Stimulated activated CD4-positive, alpha-beta T cell treated with anti-CD3 and anti-CD28 coated beads, TNF-alpha, amount 100 ng/mL, for 24 hours (primary cell): ENCODE data around the gene GPR137.

Experiments used
- DNase-seq, 3 experiments: peaks; one replicate each; pipeline ENCODE4 v3.0.0-alpha.2; 2020; ENCODE audit warnings: low read depth in 3 of 3

Gene GPR137

DNA sequence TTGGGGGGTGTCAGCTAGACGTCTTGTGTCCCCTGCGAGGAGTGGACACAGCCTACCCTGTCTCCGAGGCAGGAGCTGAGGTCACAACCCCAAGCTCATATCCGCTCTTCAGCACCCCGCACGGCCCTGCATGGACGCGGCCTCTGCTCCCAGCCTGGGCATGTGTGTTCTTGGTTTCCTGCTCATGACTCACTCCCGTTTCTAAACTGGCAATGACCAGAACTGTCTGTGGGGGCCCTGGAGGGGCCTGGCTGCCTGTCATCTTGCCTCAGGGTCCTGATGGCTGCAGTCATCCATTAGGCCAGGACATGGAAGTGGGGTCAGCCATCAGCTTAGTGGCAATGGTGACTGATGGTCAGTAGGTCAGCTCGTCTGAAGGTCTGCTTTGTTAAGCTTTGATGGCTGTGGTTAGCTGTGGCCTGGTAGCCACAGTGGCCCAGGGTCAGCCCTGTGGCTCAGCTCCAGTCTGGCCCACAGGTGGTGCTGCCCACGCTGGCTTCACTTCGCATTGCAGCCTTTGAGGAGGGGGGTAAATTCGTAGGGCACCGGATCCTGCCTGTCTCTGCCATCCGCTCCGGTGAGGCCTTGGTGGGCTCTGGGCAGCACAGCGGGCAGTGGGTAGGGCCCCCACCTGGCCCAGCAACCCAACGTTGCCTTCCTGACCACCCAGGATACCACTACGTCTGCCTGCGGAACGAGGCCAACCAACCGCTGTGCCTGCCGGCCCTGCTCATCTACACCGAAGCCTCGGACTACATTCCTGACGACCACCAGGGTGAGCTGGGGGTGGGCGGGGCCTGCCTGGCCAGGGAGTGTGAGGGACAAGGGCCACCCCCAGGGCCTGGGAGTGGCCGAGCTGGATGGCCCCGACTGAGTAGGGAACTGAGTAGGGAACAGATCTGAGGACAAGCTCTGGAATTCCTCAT lies 22.4 kb upstream of the GPR137 start:
- no peak for DNase-seq

DNA sequence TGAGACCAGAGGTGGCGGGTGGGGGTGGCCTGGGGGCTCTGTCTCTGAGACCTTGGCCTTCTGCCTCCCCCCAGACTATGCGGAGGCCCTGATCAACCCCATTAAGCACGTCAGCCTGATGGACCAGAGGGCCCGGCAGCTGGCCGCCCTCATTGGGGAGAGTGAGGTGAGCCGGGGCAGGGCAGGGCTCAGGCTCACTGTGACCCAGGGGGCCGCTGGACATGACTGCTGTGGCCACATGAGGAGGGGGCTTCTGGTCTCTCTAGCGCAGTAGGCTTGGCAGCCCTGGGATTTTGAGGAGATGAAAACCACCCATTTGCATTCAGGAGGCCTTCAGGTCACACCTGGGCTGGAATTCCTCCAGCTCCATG lies 21.7 kb upstream of the GPR137 start:
- DNase-seq: no peak

DNA sequence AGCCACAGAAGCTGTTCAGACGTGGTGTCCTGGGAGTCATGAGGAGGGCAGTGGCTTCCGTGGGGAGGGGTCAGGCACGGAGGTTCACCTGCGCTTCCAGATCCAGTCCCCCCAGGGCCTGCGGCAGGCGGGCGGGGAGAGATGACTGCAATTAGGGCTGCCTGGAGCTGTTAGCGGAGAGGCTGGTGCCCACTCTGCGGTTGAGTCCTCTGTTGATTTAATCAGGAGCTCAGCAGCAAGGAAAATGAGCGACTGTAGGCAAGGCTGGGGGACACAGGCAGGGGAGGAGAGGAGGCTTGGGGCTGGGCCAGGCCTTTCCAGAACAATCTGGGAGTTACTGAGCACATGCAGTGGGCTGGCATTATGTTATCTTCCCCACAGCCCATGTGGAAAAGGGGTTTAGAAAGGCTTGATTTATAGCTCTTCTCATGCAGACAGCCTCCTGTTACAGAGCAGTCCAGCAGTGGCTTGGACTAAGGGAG lies 21.2 kb upstream of the GPR137 start:
- no peak for DNase-seq

DNA sequence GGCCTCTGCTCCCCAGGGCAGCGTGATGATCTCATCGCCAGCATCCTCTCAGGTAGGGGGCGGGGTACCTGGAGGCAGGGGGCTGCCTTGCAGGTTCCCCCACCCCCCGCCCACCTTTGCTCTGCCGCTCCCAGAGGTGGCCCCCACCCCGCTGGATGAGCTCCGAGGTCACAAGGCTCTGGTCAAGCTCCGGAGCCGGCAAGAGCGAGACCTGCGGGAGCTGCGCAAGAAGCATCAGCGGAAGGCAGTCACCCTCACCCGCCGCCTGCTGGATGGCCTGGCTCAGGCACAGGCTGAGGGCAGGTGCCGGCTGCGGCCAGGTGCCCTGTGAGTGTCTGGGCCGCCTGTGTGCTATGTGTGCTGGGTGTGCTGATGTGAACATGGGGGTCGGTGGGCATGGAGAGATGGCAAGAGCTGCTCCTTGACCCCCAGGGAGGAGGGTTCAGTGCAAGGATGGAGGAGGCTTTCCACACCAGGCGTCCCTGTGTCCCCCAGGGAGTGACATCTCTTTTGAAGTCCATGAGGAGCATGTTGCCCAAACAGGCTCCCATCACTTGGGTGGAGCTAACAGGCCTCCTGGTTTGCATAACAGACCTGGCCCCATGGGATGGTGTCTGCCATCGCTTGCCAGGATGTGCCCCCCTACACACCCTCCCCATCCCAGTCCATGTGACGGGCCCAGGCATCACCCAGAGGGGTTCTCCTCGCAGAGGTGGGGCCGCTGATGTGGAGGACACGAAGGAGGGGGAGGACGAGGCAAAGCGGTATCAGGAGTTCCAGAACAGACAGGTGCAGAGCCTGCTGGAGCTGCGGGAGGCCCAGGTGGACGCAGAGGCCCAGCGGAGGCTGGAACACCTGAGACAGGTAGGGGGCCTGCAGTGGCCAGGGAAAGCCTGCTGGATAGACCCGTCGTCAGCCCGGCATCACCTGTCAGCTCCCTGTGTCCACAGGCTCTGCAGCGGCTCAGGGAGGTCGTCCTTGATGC lies 20.2 kb upstream of the GPR137 start:
- DNase-seq: no peak

DNA sequence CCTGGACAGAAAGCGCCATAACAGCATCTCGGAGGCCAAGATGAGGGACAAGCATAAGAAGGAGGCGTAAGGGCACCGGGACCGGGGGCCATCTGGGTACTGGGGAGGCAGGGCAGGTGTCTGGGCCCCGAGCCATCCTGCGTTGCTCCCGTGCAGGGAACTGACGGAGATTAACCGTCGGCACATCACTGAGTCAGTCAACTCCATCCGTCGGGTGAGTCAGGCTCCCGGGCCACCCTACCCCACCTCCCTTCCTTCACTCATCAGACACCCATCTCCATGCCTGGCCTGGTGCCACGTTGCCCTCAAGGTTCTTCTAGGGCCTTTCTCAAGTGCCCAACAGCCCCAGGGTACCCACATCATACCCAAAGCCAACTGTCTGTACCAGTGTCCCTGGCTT lies 19.3 kb upstream of the GPR137 start:
- DNase-seq: no peak

DNA sequence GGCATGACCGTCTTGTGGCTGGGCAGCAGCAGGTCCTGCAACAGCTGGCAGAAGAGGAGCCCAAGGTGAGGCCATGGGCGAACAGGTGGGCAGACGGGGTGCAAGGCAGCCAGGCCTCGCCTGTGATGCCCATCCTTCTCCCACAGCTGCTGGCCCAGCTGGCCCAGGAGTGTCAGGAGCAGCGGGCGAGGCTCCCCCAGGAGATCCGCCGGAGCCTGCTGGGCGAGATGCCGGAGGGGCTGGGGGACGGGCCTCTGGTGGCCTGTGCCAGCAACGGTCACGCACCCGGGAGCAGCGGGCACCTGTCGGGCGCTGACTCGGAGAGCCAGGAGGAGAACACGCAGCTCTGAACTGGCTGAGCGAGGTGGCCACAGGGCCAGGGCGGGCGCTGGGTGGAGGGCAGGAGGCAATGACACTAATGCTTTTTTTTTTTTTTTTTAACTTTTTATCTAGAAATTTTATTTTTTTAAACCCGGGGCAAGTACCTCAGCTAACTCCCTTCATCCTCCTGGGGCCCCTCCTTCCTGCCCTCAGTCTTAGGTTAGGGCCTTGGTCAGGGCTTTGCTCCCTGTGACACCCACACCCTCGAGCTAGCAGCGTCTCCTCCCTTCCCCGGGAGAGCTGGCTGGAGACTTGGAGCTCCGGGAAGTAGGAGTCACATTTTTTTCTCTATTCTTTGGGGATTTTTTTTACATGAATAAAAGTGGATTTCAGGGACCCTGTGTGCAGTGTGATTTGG lies 18.3 kb upstream of the GPR137 start:
- no peak for DNase-seq

DNA sequence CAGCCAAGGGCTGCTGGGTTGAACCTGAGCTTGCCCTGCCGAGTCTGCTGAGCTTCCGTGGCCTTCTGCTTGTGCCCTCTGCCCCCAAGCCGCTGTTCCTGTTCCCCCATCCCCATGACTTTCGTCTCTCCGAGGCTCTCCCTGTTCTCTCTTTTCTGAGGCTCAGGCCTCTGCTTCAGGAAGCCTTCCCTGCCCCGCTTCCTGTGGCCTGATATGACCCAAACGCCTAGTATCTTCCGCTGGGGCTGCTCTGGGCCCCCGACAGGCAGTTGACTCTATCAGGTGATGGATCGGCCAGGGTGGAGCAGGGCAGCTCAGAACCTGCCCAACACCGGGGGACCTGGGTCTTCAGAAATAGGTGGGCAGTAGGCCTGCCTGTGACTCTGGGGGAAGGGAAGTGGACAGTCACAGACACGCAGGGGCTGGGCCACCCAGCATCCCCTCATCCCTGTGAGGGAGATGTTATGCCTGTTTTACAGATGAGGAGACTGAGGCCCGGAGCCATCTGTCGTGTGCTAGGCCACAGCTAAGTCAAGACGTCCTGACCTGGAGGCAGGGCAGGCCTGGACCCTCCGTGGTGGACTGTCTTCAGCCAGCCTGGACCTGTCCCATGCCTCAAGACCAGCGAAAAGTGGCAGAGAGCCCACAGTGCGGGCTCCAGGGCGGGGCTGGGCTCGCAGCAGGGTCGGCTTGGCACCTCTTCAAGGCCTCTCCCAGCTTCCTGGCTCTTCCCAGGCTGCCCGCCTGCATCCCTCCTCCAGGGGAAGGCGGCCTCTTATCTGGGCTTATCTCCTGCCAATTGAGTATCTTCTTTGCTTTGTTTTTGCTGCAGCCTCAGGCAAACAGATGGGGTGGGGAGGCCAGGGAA lies 17.4 kb upstream of the GPR137 start:
- no peak for DNase-seq

DNA sequence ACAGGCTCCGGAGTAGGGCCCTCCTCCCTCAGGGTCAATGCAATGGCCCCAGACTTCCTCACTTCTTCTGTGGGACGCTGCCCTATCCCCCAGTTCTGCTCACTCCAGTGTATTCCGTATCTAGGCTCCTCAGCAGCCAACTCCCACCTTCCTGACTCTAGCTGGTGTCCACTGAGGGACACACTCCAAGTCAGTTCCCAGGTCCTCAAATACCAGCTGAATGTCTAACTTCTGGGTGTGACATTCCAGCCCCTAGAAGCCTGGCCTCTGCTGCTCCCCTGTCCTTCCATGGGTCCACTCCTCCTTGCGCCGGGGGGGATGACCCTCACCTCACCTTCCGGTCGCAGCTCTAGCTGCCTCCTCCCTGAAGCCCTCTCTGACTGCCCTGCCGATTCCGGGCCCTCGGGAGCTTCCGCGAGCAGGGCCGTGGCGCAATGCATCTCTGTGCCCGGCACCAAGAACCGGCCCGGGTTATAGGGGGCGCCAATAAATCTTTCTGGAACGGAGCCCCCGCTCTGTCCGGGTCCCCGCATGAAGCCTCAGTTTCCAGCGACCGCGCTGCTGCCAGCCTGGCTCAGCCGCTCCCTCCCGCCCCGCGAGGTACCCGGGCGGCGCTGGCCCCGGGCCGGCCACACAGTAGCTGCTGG lies 16.6 kb upstream of the GPR137 start:
- DNase-seq: peak in 1 of 3 experiments; percentile 57

DNA sequence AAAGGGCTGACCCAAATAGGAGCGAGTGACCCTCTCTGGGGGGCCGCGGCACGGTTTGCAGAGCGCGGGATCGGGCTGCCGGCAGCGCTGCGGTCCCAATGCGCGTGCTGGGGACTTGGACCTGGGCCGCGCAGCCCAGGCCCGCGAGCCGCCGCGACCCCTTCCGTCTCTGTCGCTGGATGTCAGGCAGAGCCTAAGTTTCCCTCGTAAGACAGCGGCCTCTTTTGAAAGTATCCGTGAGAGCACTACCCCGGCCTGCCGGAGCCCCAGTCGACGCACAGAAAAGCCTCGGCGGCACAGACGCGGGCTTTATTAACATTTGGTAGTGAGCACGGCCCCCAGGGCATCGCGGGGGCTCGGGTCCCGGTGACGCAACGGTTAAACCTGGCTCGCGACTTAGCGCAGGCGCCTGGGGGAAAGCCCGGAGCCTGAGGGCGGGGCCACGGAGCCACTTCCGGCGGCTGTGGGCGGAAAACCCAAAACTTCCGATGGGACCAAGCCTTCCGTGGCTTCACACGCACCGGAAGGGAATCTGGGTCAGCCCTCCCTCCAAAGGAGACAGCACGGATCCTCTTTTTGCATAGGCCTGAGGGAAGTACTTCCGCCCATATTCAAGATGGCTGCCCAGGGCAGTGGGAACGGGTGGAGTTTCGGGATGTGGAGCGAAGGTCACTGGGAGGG lies 16.0 kb upstream of the GPR137 start:
- DNase-seq: peak; percentile 97 to 98 (median 98)

DNA sequence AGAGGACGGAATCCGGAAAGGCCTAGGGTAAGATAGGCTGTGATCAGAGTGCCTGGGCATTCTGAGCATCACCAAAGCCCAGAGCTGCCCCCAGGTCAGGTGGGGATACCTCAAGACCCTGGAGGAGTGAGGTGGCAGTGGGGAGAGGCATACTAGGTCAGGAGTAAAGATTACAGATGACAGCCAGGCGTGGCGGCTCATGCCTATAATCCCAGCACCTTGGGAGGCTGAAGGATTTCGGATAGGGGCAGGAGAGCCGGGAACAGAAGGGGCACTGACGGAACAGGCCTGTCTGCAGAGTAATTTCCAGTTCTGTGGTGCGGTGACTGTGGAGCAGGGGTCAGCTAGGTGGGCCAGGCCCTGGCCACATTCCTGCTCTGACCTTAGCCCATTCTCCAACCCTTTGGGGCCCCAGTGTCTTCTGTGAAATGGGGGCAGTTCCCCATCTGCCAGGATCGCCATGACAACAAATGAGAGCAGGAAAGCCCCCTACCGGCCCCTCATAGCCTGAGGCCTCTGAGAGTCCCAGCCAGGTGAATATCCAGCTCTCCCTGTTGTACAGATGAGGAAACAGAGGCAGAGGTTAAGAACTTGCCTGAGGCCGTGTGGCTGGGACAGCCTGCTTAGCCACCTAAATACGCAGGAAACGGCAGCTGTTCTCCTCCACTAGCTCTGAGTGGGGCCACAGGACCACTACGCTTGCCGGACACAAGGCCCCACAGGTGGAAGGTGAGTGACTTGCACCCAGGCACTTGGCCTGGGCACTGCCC lies 10.4 kb upstream of the GPR137 start:
- no peak for DNase-seq

DNA sequence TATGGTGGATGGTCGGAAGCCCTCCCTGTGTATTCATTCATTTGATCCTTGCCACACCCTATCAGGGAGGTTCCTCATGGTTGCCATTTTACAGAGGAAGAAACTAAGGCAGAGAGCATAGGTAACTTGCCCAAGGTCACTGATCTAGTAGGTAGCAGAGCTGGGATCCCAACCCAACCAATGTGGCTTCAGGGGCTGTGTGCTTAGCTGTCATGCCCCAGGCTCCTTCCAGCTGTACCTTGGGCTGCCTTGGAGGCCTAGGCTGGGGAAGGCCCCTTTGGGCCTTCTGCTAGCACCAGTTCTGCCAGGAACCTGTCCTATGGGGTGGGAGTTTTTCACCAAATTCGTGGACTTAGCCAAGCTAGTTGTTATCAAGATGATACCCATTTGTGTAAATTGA lies 9.8 kb upstream of the GPR137 start:
- DNase-seq: no peak

DNA sequence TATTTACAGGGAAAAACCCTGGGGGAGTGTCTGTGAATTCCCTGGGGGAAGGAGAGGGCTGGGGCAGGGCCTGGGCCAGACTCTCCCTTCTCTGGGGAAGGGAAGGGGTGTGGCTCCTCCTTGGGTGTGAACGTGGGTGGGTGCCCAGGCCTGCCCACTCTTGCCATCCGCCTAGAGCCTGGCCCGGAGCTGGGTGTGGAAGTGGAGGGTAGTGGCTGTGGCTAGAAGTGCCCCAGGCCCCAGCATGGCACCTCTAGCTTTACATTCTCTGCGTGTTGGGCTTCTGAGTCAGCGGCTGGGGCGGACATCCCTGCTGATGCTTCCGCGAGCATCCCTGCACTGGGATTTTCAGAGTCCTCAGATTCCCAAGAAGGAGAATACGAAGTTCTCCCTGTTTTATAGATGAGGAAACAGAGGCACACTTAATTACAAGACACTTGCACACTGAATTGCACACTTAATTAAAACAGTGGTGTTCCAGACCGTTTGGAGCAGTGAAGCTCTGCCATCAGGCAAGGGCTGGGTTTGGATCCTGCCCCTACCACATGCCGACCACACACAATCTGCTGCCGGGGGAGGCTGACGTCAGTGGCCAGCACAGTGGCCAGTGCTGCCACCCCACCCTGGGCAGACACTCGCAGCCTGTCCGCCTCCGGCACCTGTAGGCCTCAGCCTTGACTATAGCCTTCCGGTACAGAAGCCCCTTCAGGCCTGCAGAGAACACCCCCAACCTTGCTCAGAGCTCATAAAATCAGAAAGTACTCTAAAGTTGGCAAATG lies 8.8 kb upstream of the GPR137 start:
- DNase-seq: no peak

DNA sequence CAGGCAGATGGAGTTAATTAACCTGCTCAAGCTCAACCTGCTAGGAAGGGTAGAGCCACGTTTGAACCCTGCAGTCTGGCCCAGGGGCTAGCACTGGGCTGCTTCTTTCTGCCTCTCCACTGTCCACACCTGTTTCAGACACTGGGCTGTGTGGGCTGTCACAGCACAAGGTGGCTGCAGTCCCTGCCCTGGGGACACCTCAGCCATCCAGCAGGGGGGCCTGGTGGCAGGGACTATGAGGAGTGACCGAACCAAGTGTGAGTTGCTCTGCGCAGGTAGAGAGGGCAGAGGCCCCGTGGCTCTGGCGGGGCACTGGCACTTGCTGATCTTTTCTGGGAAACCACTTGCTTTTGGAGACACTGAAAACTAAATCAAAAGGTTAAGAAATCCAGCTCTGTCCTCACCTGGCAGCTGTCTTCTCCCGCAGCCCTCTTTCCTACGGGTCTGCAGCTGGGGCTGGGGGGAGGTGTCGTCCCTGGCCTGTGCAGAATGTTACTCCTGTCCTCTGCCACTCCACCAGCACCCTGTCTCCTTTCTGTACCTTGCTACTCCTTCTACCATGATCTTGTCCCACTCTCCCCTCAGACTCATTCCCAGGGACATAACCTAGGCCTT lies 7.0 kb upstream of the GPR137 start:
- DNase-seq: no peak

DNA sequence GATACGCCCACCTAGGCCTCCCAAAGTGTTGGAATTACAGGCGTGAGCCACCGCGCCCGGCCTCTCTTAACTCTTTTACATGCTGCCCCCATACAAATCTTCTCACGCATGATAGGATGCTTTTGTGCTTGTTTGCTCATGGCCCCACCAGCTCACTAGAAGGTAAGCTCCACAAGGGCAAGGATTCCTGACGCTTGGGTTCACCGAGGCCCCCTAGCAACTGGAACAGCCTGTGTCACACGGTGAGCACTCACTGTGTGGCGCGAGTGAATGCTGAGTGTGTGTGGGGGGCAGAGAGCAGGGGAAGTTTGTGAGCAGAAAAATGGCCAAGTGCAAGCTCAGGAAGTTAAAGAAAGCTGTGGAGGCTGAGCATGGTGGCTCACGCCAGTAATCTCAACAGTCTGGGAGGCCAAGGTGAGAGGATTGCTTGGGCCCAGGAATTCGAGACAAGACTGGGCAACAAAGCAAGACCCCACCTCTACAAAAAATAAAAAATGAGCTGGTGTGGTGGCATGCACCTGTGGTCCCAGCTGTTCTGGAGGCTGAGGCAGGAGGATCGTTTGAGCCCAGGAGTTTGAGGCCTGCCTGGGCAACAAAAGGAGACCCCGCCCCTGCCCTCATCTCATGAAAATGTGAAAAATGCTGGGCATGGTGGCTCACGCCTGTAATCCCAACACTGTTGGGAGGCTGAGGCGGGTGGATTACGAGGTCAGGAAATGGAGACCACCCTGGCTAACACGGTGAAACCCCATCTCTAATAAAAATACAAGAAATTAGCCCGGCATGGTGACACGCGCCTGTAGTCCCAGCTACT lies 3.5 kb upstream of the GPR137 start:
- DNase-seq: no peak

DNA sequence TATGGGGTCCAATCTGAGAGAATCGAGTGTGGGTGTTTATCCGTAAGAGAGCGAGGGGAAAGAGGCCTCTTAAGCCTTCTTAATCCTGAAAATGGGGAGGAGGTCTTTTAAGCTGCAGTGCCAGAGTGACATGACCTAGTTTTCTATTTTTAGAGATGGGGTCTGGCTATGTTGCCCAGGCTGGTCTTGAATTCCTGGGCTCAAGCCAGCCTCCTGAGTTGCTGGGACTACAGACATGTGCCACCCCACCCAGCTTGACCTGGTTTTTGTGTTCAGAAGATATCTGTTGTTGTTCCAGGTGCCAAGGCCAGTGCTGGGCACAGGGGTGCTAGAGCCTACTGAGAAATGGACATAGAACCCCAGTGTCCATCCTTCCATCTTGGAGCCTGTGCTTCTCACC lies 2.6 kb upstream of the GPR137 start:
- no peak for DNase-seq

DNA sequence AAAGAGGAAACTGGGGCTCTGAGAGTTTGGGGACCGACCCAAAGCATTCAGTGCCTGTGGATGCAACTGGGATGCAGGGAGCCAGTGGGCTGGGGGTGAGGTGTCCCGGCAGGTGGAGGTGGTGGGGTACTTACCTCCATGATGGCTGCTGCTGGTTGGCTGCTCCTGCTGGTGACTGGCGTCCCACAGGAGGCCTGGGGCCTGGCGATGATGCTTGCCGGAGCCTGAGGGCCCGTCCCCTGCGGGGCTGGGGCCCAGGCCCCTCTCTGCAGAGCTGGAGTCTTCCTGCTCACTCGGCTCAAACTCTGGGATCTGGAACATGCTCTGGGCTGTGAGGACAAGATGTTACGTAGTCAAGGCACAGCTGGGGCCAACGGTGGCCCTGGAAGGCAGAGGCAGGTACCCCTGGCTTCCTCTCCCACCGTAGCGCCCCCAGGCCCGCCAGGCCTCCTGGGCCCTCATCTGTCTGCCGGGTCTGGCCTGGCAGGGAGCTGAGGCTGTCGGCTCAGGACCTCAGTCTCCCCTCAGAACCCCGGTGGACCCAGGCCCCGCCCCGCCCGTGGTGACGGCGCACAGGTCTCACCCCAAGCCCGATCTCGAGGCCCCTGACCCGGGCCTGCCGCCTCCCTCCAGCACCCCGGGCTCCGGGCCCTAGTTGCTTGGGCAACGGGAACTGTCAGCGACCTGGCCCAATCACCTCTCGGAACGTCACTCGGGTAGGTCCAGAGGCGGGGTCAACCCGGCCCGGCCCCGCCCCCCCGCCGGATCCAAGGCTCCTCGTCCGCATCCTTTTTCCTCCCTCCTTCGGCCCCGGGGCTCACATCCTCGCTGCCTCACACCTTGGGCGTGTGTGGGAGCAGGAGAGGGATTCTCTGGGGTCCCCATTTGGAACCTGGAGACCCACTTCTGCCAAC lies 1.3 kb upstream of the GPR137 start, which contains the start of gene BAD:
Gene BAD, minus strand, starts transcription at position 618 of the 914 bp plus-strand sequence. Its CDS starts 297 bp downstream, at position 321.
- peak; percentile 85 to 94 (median 86) for DNase-seq
